K562 (cell line): ENCODE data around the gene ADARB2.

Experiments used
- CBX2 ChIP-seq: fragments of 200-600 bp; sonication (generic); IDR thresholded peaks from one replicate; pipeline ENCODE4 v1.6.1; 2012; ENCODE audit warnings: mild to moderate bottlenecking, low read length, inconsistent platforms; ENCODE audit not compliant: insufficient read depth, poor library complexity, severe bottlenecking
- MECOM ChIP-seq: fragments of 250-450 bp; sonication (Bioruptor Pico); IDR thresholded peaks from 2 replicates; pipeline ENCODE4 v1.8.0; 2022; ENCODE audit warnings: inconsistent platforms
- POLR2A ChIP-seq: fragments of 450-650 bp; conservative IDR thresholded peaks from 2 replicates; pipeline ENCODE4 v1.6.1; 2016

- no peak for TF ChIP-seq POLR2A
- no peak for TF ChIP-seq MECOM (CRISPR knock-in tag)
- no peak for TF ChIP-seq CBX2
Measured at GRCh38 chr10:1200866-1201807, 536.2 kb downstream of the ADARB2 start.
